ENCODE results near the gene SGK2. TPM values are rescaled to one million over a fixed set of nuclear protein-coding genes. Genes with fewer than 3 reads are reported as not detected.

SGK2 gene
- total and polyA plus RNA-seq, 2 donors = 0.09 to 1.2 TPM

- no peak overlapping the region for H3K4me3 ChIP-seq (ENCODE audit: low read length in 2 of 2)
- H3K36me3 ChIP-seq (ENCODE audit: control insufficient read depth in 2 of 2, insufficient read depth in 2 of 2, low read length in 1 of 2) = no peaks in the 10 kb centered on the region
- H3K27ac ChIP-seq (ENCODE audit: low read depth in 1 of 2, low read length in 1 of 2) = no peak overlapping the region
- 96% methylated on average over 4 of the region's 4 CpGs for WGBS
- no peaks in the 10 kb centered on the region for H3K4me1 ChIP-seq (ENCODE audit: control insufficient read depth in 2 of 2, insufficient read depth in 2 of 2, low read length in 2 of 2)
- no peaks in the 10 kb centered on the region for H3K9me3 ChIP-seq (ENCODE audit: control insufficient read depth in 2 of 2, insufficient read depth in 1 of 2, low read length in 1 of 2)
- no peaks in the 10 kb centered on the region for H3K27me3 ChIP-seq (ENCODE audit: control insufficient read depth in 2 of 2, insufficient read depth in 1 of 2, low read length in 1 of 2)
- DNase-seq (ENCODE audit: low read depth in 6 of 9, low spot score in 9 of 9) = no peak
These were observed 9.9 kb downstream of the SGK2 start for GRCh38 chr20:43568706-43569105.

GRCh38 chr20:43569282-43569681 is 10.5 kb downstream of the SGK2 start:
- DNase-seq (ENCODE audit: low read depth in 6 of 9, low spot score in 9 of 9) = no peak
- Histone ChIP-seq H3K27me3 (ENCODE audit: control insufficient read depth in 2 of 2, insufficient read depth in 1 of 2, low read length in 1 of 2) (no peaks in the 10 kb centered on the region), H3K9me3 (ENCODE audit: control insufficient read depth in 2 of 2, insufficient read depth in 1 of 2, low read length in 1 of 2) (no peaks in the 10 kb centered on the region), H3K36me3 (ENCODE audit: control insufficient read depth in 2 of 2, insufficient read depth in 2 of 2, low read length in 1 of 2) (no peaks in the 10 kb centered on the region), H3K4me1 (ENCODE audit: control insufficient read depth in 2 of 2, insufficient read depth in 2 of 2, low read length in 2 of 2) (no peaks in the 10 kb centered on the region), H3K4me3 (ENCODE audit: low read length in 2 of 2) (no peak overlapping the region), H3K27ac (ENCODE audit: low read depth in 1 of 2, low read length in 1 of 2) (no peak overlapping the region)
- WGBS = 96% methylated on average over 10 of the region's 10 CpGs

- H3K27me3 ChIP-seq (ENCODE audit: control insufficient read depth in 2 of 2, insufficient read depth in 1 of 2, low read length in 1 of 2) = no peaks in the 10 kb centered on the region
- H3K27ac ChIP-seq (ENCODE audit: low read depth in 1 of 2, low read length in 1 of 2) = no peak overlapping the region
- no peaks in the 10 kb centered on the region for H3K9me3 ChIP-seq (ENCODE audit: control insufficient read depth in 2 of 2, insufficient read depth in 1 of 2, low read length in 1 of 2)
- H3K4me1 ChIP-seq (ENCODE audit: control insufficient read depth in 2 of 2, insufficient read depth in 2 of 2, low read length in 2 of 2) = no peaks in the 10 kb centered on the region
- H3K4me3 ChIP-seq (ENCODE audit: low read length in 2 of 2) = no peak overlapping the region
- no peaks in the 10 kb centered on the region for H3K36me3 ChIP-seq (ENCODE audit: control insufficient read depth in 2 of 2, insufficient read depth in 2 of 2, low read length in 1 of 2)
- no peak for DNase-seq (ENCODE audit: low read depth in 6 of 9, low spot score in 9 of 9)
- WGBS = 95% methylated on average over 10 of the region's 10 CpGs
These were observed 11.7 kb downstream of the SGK2 start for GRCh38 chr20:43570496-43570895.

GRCh38 chr20:43571310-43571709 is 12.5 kb downstream of the SGK2 start:
- WGBS = 95% methylated on average over 3 of the region's 3 CpGs
- no peak overlapping the region for H3K27ac ChIP-seq (ENCODE audit: low read depth in 1 of 2, low read length in 1 of 2)
- no peaks in the 10 kb centered on the region for H3K9me3 ChIP-seq (ENCODE audit: control insufficient read depth in 2 of 2, insufficient read depth in 1 of 2, low read length in 1 of 2)
- H3K27me3 ChIP-seq (ENCODE audit: control insufficient read depth in 2 of 2, insufficient read depth in 1 of 2, low read length in 1 of 2) = no peaks in the 10 kb centered on the region
- H3K4me1 ChIP-seq (ENCODE audit: control insufficient read depth in 2 of 2, insufficient read depth in 2 of 2, low read length in 2 of 2) = no peaks in the 10 kb centered on the region
- DNase-seq (ENCODE audit: low read depth in 6 of 9, low spot score in 9 of 9) = no peak
- no peak overlapping the region for H3K4me3 ChIP-seq (ENCODE audit: low read length in 2 of 2)
- H3K36me3 ChIP-seq (ENCODE audit: control insufficient read depth in 2 of 2, insufficient read depth in 2 of 2, low read length in 1 of 2) = no peaks in the 10 kb centered on the region

- Histone ChIP-seq H3K36me3 (ENCODE audit: control insufficient read depth in 2 of 2, insufficient read depth in 2 of 2, low read length in 1 of 2) (no peaks in the 10 kb centered on the region), H3K27me3 (ENCODE audit: control insufficient read depth in 2 of 2, insufficient read depth in 1 of 2, low read length in 1 of 2) (no peaks in the 10 kb centered on the region), H3K4me3 (ENCODE audit: low read length in 2 of 2) (no peak overlapping the region), H3K9me3 (ENCODE audit: control insufficient read depth in 2 of 2, insufficient read depth in 1 of 2, low read length in 1 of 2) (no peaks in the 10 kb centered on the region), H3K4me1 (ENCODE audit: control insufficient read depth in 2 of 2, insufficient read depth in 2 of 2, low read length in 2 of 2) (no peaks in the 10 kb centered on the region), H3K27ac (ENCODE audit: low read depth in 1 of 2, low read length in 1 of 2) (no peak overlapping the region)
- DNase-seq (ENCODE audit: low read depth in 6 of 9, low spot score in 9 of 9) = no peak
- WGBS = 97% methylated on average over 6 of the region's 6 CpGs
These were observed 12.9 kb downstream of the SGK2 start for GRCh38 chr20:43571771-43572170.

GRCh38 chr20:43572891-43573290 is 14.1 kb downstream of the SGK2 start:
- H3K9me3 ChIP-seq (ENCODE audit: control insufficient read depth in 2 of 2, insufficient read depth in 1 of 2, low read length in 1 of 2) = no peaks in the 10 kb centered on the region
- no peak overlapping the region for H3K27ac ChIP-seq (ENCODE audit: low read depth in 1 of 2, low read length in 1 of 2)
- 97% methylated on average over 8 of the region's 8 CpGs for WGBS
- H3K27me3 ChIP-seq (ENCODE audit: control insufficient read depth in 2 of 2, insufficient read depth in 1 of 2, low read length in 1 of 2) = no peaks in the 10 kb centered on the region
- H3K4me1 ChIP-seq (ENCODE audit: control insufficient read depth in 2 of 2, insufficient read depth in 2 of 2, low read length in 2 of 2) = no peaks in the 10 kb centered on the region
- H3K36me3 ChIP-seq (ENCODE audit: control insufficient read depth in 2 of 2, insufficient read depth in 2 of 2, low read length in 1 of 2) = no peaks in the 10 kb centered on the region
- H3K4me3 ChIP-seq (ENCODE audit: low read length in 2 of 2) = no peak overlapping the region
- DNase-seq (ENCODE audit: low read depth in 6 of 9, low spot score in 9 of 9) = no peak

- Histone ChIP-seq H3K36me3 (ENCODE audit: control insufficient read depth in 2 of 2, insufficient read depth in 2 of 2, low read length in 1 of 2) (no peaks in the 10 kb centered on the region), H3K27me3 (ENCODE audit: control insufficient read depth in 2 of 2, insufficient read depth in 1 of 2, low read length in 1 of 2) (no peaks in the 10 kb centered on the region), H3K4me3 (ENCODE audit: low read length in 2 of 2) (no peak overlapping the region), H3K4me1 (ENCODE audit: control insufficient read depth in 2 of 2, insufficient read depth in 2 of 2, low read length in 2 of 2) (no peaks in the 10 kb centered on the region), H3K27ac (ENCODE audit: low read depth in 1 of 2, low read length in 1 of 2) (no peak overlapping the region), H3K9me3 (ENCODE audit: control insufficient read depth in 2 of 2, insufficient read depth in 1 of 2, low read length in 1 of 2) (no peaks in the 10 kb centered on the region)
- DNase-seq (ENCODE audit: low read depth in 6 of 9, low spot score in 9 of 9) = no peak
- 88% methylated on average over 10 of the region's 10 CpGs for WGBS
These were observed 17.3 kb downstream of the SGK2 start for GRCh38 chr20:43576108-43576507.

- H3K27me3 ChIP-seq (ENCODE audit: control insufficient read depth in 2 of 2, insufficient read depth in 1 of 2, low read length in 1 of 2) = no peaks in the 10 kb centered on the region
- no peak overlapping the region for H3K4me3 ChIP-seq (ENCODE audit: low read length in 2 of 2)
- no peaks in the 10 kb centered on the region for H3K36me3 ChIP-seq (ENCODE audit: control insufficient read depth in 2 of 2, insufficient read depth in 2 of 2, low read length in 1 of 2)
- H3K27ac ChIP-seq (ENCODE audit: low read depth in 1 of 2, low read length in 1 of 2) = no peak overlapping the region
- H3K9me3 ChIP-seq (ENCODE audit: control insufficient read depth in 2 of 2, insufficient read depth in 1 of 2, low read length in 1 of 2) = no peaks in the 10 kb centered on the region
- H3K4me1 ChIP-seq (ENCODE audit: control insufficient read depth in 2 of 2, insufficient read depth in 2 of 2, low read length in 2 of 2) = no peaks in the 10 kb centered on the region
- no peak for DNase-seq (ENCODE audit: low read depth in 6 of 9, low spot score in 9 of 9)
- 80% methylated on average over 7 of the region's 7 CpGs for WGBS
These were observed 21.3 kb downstream of the SGK2 start for GRCh38 chr20:43579861-43580793.

GRCh38 chr20:43583133-43583864 is 24.5 kb downstream of the SGK2 start:
- Histone ChIP-seq H3K4me1 (ENCODE audit: control insufficient read depth in 2 of 2, insufficient read depth in 2 of 2, low read length in 2 of 2) (no peaks in the 10 kb centered on the region), H3K27ac (ENCODE audit: low read depth in 1 of 2, low read length in 1 of 2) (no peak overlapping the region), H3K4me3 (ENCODE audit: low read length in 2 of 2) (no peak overlapping the region), H3K36me3 (ENCODE audit: control insufficient read depth in 2 of 2, insufficient read depth in 2 of 2, low read length in 1 of 2) (no peaks in the 10 kb centered on the region), H3K27me3 (ENCODE audit: control insufficient read depth in 2 of 2, insufficient read depth in 1 of 2, low read length in 1 of 2) (no peaks in the 10 kb centered on the region), H3K9me3 (ENCODE audit: control insufficient read depth in 2 of 2, insufficient read depth in 1 of 2, low read length in 1 of 2) (no peaks in the 10 kb centered on the region)
- DNase-seq (ENCODE audit: low read depth in 6 of 9, low spot score in 9 of 9) = no peak
- WGBS = 94% methylated on average over 7 of the region's 7 CpGs

Measured in thymus (tissue), 11 donors.